DOHH2 (cell line): Measurements from ENCODE around the gene IGLON5.

Experiments
- H3F3A ChIP-seq: fragments of 200-600 bp; sonication (generic), shearing (Covaris generic); 2 replicates; pipeline ENCODE4 v1.6.0; 2016; ENCODE audit warnings: antibody characterized with exemption, mild to moderate bottlenecking; ENCODE audit not compliant: control insufficient read depth, insufficient read depth
- H3K27ac ChIP-seq: fragments of 200-600 bp; sonication (generic); 2 replicates; pipeline ENCODE4 v1.5.1; 2014; ENCODE audit warnings: low read depth, mild to moderate bottlenecking, low read length, moderate library complexity
- H3K27me3 ChIP-seq: fragments of 200-600 bp; sonication (generic); 2 replicates; pipeline ENCODE4 v1.6.1; 2014; ENCODE audit warnings: mild to moderate bottlenecking, low read length, mixed read lengths; ENCODE audit not compliant: control insufficient read depth
- H3K36me3 ChIP-seq: fragments of 200-600 bp; sonication (generic); 2 replicates; pipeline ENCODE4 v1.6.1; 2014; ENCODE audit warnings: mild to moderate bottlenecking, low read length, moderate library complexity, mixed read lengths; ENCODE audit not compliant: control insufficient read depth
- H3K4me1 ChIP-seq: fragments of 200-600 bp; sonication (generic); 2 replicates; pipeline ENCODE4 v1.6.1; 2014; ENCODE audit warnings: mild to moderate bottlenecking, low read length, mixed read lengths; ENCODE audit not compliant: control insufficient read depth
- H3K4me2 ChIP-seq: fragments of 200-600 bp; sonication (generic); 2 replicates; pipeline ENCODE4 v1.6.0; 2014; ENCODE audit warnings: mild to moderate bottlenecking, low read length, moderate library complexity
- H3K4me3 ChIP-seq: fragments of 200-600 bp; sonication (generic); 2 replicates; pipeline ENCODE4 v1.5.1; 2014; ENCODE audit warnings: mild to moderate bottlenecking, low read length, mixed read lengths
- H3K79me2 ChIP-seq: fragments of 200-600 bp; sonication (generic); 2 replicates; pipeline ENCODE4 v1.6.1; 2014; ENCODE audit warnings: mild to moderate bottlenecking, low read length, mixed read lengths; ENCODE audit not compliant: control insufficient read depth
- H3K9me2 ChIP-seq: fragments of 200-600 bp; sonication (generic); replicated peaks from 2 replicates; pipeline ENCODE4 v1.6.1; 2014; ENCODE audit warnings: mild to moderate bottlenecking, low read length, mixed read lengths; ENCODE audit not compliant: control insufficient read depth
- H3K9me3 ChIP-seq: fragments of 200-600 bp; sonication (generic); 2 replicates; pipeline ENCODE4 v1.6.1; 2014; ENCODE audit warnings: antibody characterized with exemption, low read length, mixed read lengths; ENCODE audit not compliant: control insufficient read depth, insufficient read depth
- H4K20me1 ChIP-seq: fragments of 200-600 bp; sonication (generic); 2 replicates; pipeline ENCODE4 v1.6.0; 2014; ENCODE audit warnings: low read depth, mild to moderate bottlenecking, antibody characterized with exemption, low read length, moderate library complexity; ENCODE audit not compliant: control insufficient read depth, insufficient read depth
- CTCF ChIP-seq: fragments of 200-600 bp; sonication (generic); IDR thresholded peaks from one replicate; pipeline ENCODE4 v1.5.1; 2014; ENCODE audit warnings: antibody characterized with exemption, mild to moderate bottlenecking, low read depth, low read length; ENCODE audit not compliant: poor library complexity, severe bottlenecking
- EZH2phosphoT487 ChIP-seq: fragments of 200-600 bp; sonication (generic); IDR thresholded peaks from 2 replicates; pipeline ENCODE4 v1.6.1; 2017; ENCODE audit warnings: borderline replicate concordance, mild to moderate bottlenecking, antibody characterized with exemption, low read length, moderate library complexity, mixed read lengths

The IGLON5 gene

GRCh38 chr19:51274049-51274770 lies 37.2 kb upstream of the IGLON5 start:
- no peak overlapping the region for H3K4me2 ChIP-seq
- no peaks in the 10 kb centered on the region for H3K9me3 ChIP-seq
- no peaks in the 10 kb centered on the region for H3F3A ChIP-seq
- no peak overlapping the region for H3K27ac ChIP-seq
- TF ChIP-seq CTCF (no peak), EZH2phosphoT487 (no peak)
- H3K9me2 ChIP-seq, result no peaks in the 10 kb centered on the region
- no peaks in the 10 kb centered on the region for H4K20me1 ChIP-seq
- H3K27me3 ChIP-seq, result no peaks in the 10 kb centered on the region
- H3K4me1 ChIP-seq, result peaks cover 11% of the 10 kb centered on the region
- no peak overlapping the region for H3K4me3 ChIP-seq
- H3K36me3 ChIP-seq, result no peaks in the 10 kb centered on the region
- no peaks in the 10 kb centered on the region for H3K79me2 ChIP-seq

GRCh38 chr19:51277112-51277511 lies 34.3 kb upstream of the IGLON5 start:
- Histone ChIP-seq H3F3A (no peaks in the 10 kb centered on the region), H3K27me3 (peaks cover 6% of the 10 kb centered on the region; the same call in 1 of the 2 replicates), H4K20me1 (no peaks in the 10 kb centered on the region), H3K79me2 (no peaks in the 10 kb centered on the region), H3K27ac (no peak overlapping the region), H3K9me2 (no peaks in the 10 kb centered on the region), H3K4me3 (no peak overlapping the region), H3K4me2 (no peak overlapping the region), H3K36me3 (no peaks in the 10 kb centered on the region), H3K9me3 (no peaks in the 10 kb centered on the region), H3K4me1 (peaks cover 8% of the 10 kb centered on the region)
- TF ChIP-seq CTCF (no peak), EZH2phosphoT487 (no peak)

- Histone ChIP-seq H3K27ac (no peak overlapping the region), H3K9me3 (no peaks in the 10 kb centered on the region), H3K9me2 (no peaks in the 10 kb centered on the region), H3K4me1 (no peaks in the 10 kb centered on the region), H3F3A (no peaks in the 10 kb centered on the region), H3K36me3 (no peaks in the 10 kb centered on the region), H3K4me3 (no peak overlapping the region), H3K79me2 (no peaks in the 10 kb centered on the region), H3K4me2 (no peak overlapping the region), H4K20me1 (no peaks in the 10 kb centered on the region), H3K27me3 (peaks cover 8% of the 10 kb centered on the region; the same call in 1 of the 2 replicates)
- TF ChIP-seq EZH2phosphoT487 (no peak), CTCF (no peak)
These were observed 29.1 kb upstream of the IGLON5 start for GRCh38 chr19:51282335-51282734.
